ENCODE results near the gene CDC42BPB. TPM values are rescaled to one million over a fixed set of nuclear protein-coding genes. Genes with fewer than 3 reads are reported as not detected.

CDC42BPB gene
- polyA plus RNA-seq, 1 of the 3 experiments (the other 2 are of a cell fraction), result 61.6 TPM

DNA sequence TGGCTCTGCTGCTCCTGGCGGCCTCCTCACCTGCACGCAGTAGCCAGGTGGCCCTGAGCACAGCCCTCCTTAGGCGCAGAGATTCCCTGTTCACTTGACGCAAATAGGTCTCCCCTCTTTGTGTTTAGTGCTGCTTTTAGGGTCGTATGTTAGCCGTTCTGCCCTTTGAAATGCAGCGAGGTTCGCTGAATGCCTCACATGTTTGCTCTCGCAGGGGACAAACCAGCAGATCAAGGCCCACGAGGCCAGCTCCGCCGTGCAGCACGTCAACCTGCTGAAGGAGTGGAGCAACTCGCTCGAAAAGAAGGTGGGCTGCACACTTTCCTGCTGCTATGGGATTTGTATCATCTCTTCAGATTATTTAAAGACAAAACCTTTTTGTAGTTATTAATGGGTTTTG is 166.2 kb downstream of the CDC42BPB start:
- Histone ChIP-seq H3K4me3 (ENCODE audit: low read depth in 2 of 2, low read length in 1 of 2) (no peak overlapping the region), H3K79me2 (ENCODE audit: insufficient read depth) (no peaks in the 10 kb centered on the region), H3K27ac (ENCODE audit: low read depth in 2 of 2, low read length in 1 of 2) (no peak overlapping the region), H3F3A (replicated peaks; ENCODE audit: insufficient read depth) (no peaks in the 10 kb centered on the region), H3K9me2 (no peaks in the 10 kb centered on the region), H4K20me1 (ENCODE audit: insufficient read depth) (no peaks in the 10 kb centered on the region), H2AFZ (ENCODE audit: low read depth) (no peak overlapping the region), H3K27me3 (ENCODE audit: insufficient read depth) (no peaks in the 10 kb centered on the region), H3K36me3 (replicated peaks in 1 of 2; ENCODE audit: control insufficient read depth in 1 of 2, insufficient read depth in 2 of 2, low read length in 1 of 2) (peaks cover 18 to 29% of the 10 kb centered on the region in 2 experiments), H3K4me1 (ENCODE audit: control insufficient read depth in 1 of 2, insufficient read depth in 2 of 2, low read depth in 1 of 2, low read length in 1 of 2) (no peaks in the 10 kb centered on the region), H3K4me2 (no peak overlapping the region), H3K9me3 (no peaks in the 10 kb centered on the region), H3K9ac (no peak overlapping the region)
- ChIA-PET CTCF (no interaction called here), POLR2A (no interaction called here)
- no peak for TF ChIP-seq IRF3 (IDR thresholded peaks at IDR 0.05; ENCODE audit: low read depth, low read length)
- TF ChIP-seq FOXM1 (IDR thresholded peaks at IDR 0.05; ENCODE audit: low read depth), result no peak
- no peak for TF ChIP-seq RAD21 (IDR thresholded peaks at IDR 0.05; ENCODE audit: low read length)
- WGBS (ENCODE audit: low lambda C conversion rate), result 96% methylated on average over 15 of the region's 15 CpGs
- DNase-seq, result no peak

DNA sequence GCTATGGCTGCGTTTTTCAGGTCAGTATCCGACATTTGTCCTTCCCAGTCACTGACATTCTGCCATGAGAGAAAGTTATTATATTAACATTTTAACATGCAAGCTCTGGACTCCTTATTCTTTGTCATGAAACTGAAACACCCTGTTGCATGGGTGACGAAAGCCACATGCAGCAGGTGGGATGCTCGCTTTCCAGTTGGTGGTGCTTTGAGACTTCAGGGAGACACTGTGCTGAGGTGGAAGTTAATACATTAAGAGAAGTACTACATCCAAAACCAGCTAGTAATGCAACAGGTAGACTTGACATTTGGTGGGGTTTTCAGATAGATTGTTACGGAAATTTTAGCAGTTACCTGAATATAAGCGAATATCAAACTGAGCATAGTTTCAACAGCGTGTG is 167.7 kb downstream of the CDC42BPB start:
- Histone ChIP-seq H3K79me2 (ENCODE audit: insufficient read depth) (no peaks in the 10 kb centered on the region), H3K4me2 (no peak overlapping the region), H3K9me2 (no peaks in the 10 kb centered on the region), H3K27ac (ENCODE audit: low read depth in 2 of 2, low read length in 1 of 2) (no peak overlapping the region), H3K4me1 (ENCODE audit: control insufficient read depth in 1 of 2, insufficient read depth in 2 of 2, low read depth in 1 of 2, low read length in 1 of 2) (no peaks in the 10 kb centered on the region), H3K9ac (no peak overlapping the region), H3K4me3 (ENCODE audit: low read depth in 2 of 2, low read length in 1 of 2) (no peak overlapping the region), H3F3A (replicated peaks; ENCODE audit: insufficient read depth) (no peaks in the 10 kb centered on the region), H4K20me1 (ENCODE audit: insufficient read depth) (no peaks in the 10 kb centered on the region), H3K36me3 (replicated peaks in 1 of 2; ENCODE audit: control insufficient read depth in 1 of 2, insufficient read depth in 2 of 2, low read length in 1 of 2) (peaks cover 20 to 22% of the 10 kb centered on the region in 2 experiments), H3K27me3 (ENCODE audit: insufficient read depth) (no peaks in the 10 kb centered on the region), H2AFZ (ENCODE audit: low read depth) (no peak overlapping the region), H3K9me3 (no peaks in the 10 kb centered on the region)
- CTCF ChIA-PET, result no interaction called here
- POLR2A ChIA-PET, result no interaction called here
- WGBS (ENCODE audit: low lambda C conversion rate), result 99% methylated on average over 7 of the region's 7 CpGs
- TF ChIP-seq CHD2 (IDR thresholded peaks at IDR 0.05; ENCODE audit: low read length, partially characterized antibody) (no peak), MEF2A (IDR thresholded peaks at IDR 0.05; ENCODE audit: borderline replicate concordance, low read depth) (no peak), TEAD4 (IDR thresholded peaks at IDR 0.05; ENCODE audit: borderline replicate concordance, insufficient read depth) (no peak), RCOR1 (IDR thresholded peaks at IDR 0.05; ENCODE audit: low read length) (no peak), SMC3 (IDR thresholded peaks at IDR 0.05; ENCODE audit: low read depth, low read length) (no peak), FOXJ3 (CRISPR knock-in tag; IDR thresholded peaks at IDR 0.05) (no peak), EP300 (IDR thresholded peaks at IDR 0.05; ENCODE audit: borderline replicate concordance in 1 of 2, low read depth in 1 of 2, low read length in 1 of 2) (no peak), IRF3 (IDR thresholded peaks at IDR 0.05; ENCODE audit: low read depth, low read length) (no peak), FOSL2 (IDR thresholded peaks at IDR 0.05; ENCODE audit: borderline replicate concordance, low read depth) (no peak), FOXM1 (IDR thresholded peaks at IDR 0.05; ENCODE audit: low read depth) (no peak), POLR2AphosphoS5 (IDR thresholded peaks at IDR 0.05; ENCODE audit: low read depth, low read length) (no peak), TCF12 (IDR thresholded peaks at IDR 0.05) (no peak), NRF1 (IDR thresholded peaks at IDR 0.05; ENCODE audit: low read depth, low read length) (no peak)
- no peak for DNase-seq
